IMR-90 (cell line): Measurements from ENCODE around the gene GNAI2. TPM values are rescaled to one million over a fixed set of nuclear protein-coding genes. Genes with fewer than 3 reads are reported as not detected.

Experiments used
- ATAC-seq: fragments of 200-7000 bp; cut with Tn5 transposase; 2 replicates; pipeline ENCODE4 v1.9.1; 2020; ENCODE audit warnings: low read depth, mild to moderate bottlenecking, moderate library complexity
- BruUV-seq: library from RNA; stranded (reverse); fragments of 400-500 nt; replicated peaks from 2 replicates; lab custom pipeline; 2021; lab: Mats Ljungman, UMichigan
- CTCF ChIA-PET: fragments of 300-600 bp; formaldehyde crosslinking; extraction: SDS; loops from one replicate; lab custom pipeline; 2021; ENCODE audit warnings: antibody characterized with exemption; lab: Yijun Ruan, JAX
- POLR2A ChIA-PET: fragments of 300-600 bp; sonication (Branson Sonifier 250); formaldehyde crosslinking; loops from one replicate; lab custom pipeline; 2022; ENCODE audit warnings: antibody characterized with exemption; ENCODE audit not compliant: unreplicated experiment; lab: Charles Lee
- DNase-seq: peaks from one replicate; pipeline ENCODE4 v3.0.0; 2013
- H2AFZ ChIP-seq: replicated peaks from 2 replicates; pipeline ENCODE3; 2013; ENCODE audit warnings: low read length, mild to moderate bottlenecking; ENCODE audit not compliant: poor library complexity
- H2AK5ac ChIP-seq: 2 replicates; pipeline ENCODE4 v1.6.1; 2013; ENCODE audit warnings: low read depth, low read length, inconsistent platforms
- H2AK9ac ChIP-seq: replicated peaks from 2 replicates; pipeline ENCODE3; 2013; ENCODE audit warnings: mild to moderate bottlenecking, low read depth, low read length, moderate library complexity; ENCODE audit not compliant: poor library complexity
- H2BK120ac ChIP-seq: 2 replicates; pipeline ENCODE4 v1.6.1; 2013; ENCODE audit warnings: low read depth, low read length, inconsistent platforms
- H2BK15ac ChIP-seq: 3 replicates; pipeline ENCODE4 v1.6.1; 2013; ENCODE audit warnings: low read depth, low read length, inconsistent platforms
- H2BK20ac ChIP-seq: 2 replicates; pipeline ENCODE4 v1.6.1; 2013; ENCODE audit warnings: low read depth, mild to moderate bottlenecking, inconsistent platforms, low read length, moderate library complexity
- H2BK5ac ChIP-seq: 2 replicates; pipeline ENCODE4 v1.6.1; 2013; ENCODE audit warnings: mild to moderate bottlenecking, low read depth, low read length, inconsistent platforms; ENCODE audit not compliant: poor library complexity, severe bottlenecking
- H3K14ac ChIP-seq: replicated peaks from 2 replicates; pipeline ENCODE4 v1.6.1; 2013; ENCODE audit warnings: low read depth, low read length, inconsistent platforms
- H3K18ac ChIP-seq: 2 replicates; pipeline ENCODE4 v1.6.1; 2013; ENCODE audit warnings: low read depth, low read length, control low read depth
- H3K23ac ChIP-seq: 2 replicates; pipeline ENCODE4 v1.6.1; 2013; ENCODE audit warnings: low read depth, low read length, inconsistent platforms
- H3K27ac ChIP-seq: 2 replicates; pipeline ENCODE4 v1.5.1; 2013; ENCODE audit warnings: mild to moderate bottlenecking, control low read depth, low read length; ENCODE audit not compliant: insufficient read depth
- H3K27me3 ChIP-seq: 2 replicates; pipeline ENCODE4 v1.6.1; 2013; ENCODE audit warnings: low read length; ENCODE audit not compliant: control insufficient read depth, insufficient read depth
- H3K36me3 ChIP-seq: 2 replicates; pipeline ENCODE4 v1.6.1; 2013; ENCODE audit warnings: low read length, mixed read lengths; ENCODE audit not compliant: control insufficient read depth, insufficient read depth
- H3K4ac ChIP-seq: 2 replicates; pipeline ENCODE4 v1.6.1; 2013; ENCODE audit warnings: low read depth, low read length, inconsistent platforms
- H3K4me1 ChIP-seq: 2 replicates; pipeline ENCODE4 v1.6.1; 2013; ENCODE audit warnings: low read length, mixed read lengths; ENCODE audit not compliant: control insufficient read depth, insufficient read depth
- H3K4me2 ChIP-seq: 2 replicates; pipeline ENCODE4 v1.6.1; 2013; ENCODE audit warnings: low read depth, mild to moderate bottlenecking, control low read depth, low read length, moderate library complexity
- H3K4me3 ChIP-seq: 2 replicates; pipeline ENCODE4 v1.5.1; 2013; ENCODE audit warnings: low read depth, mild to moderate bottlenecking, control low read depth, low read length, moderate library complexity; ENCODE audit not compliant: insufficient read depth
- H3K56ac ChIP-seq: 2 replicates; pipeline ENCODE4 v1.6.1; 2013; ENCODE audit warnings: low read length, inconsistent platforms; ENCODE audit not compliant: insufficient read depth; ENCODE audit errors: extremely low read depth
- H3K79me1 ChIP-seq, 2 experiments: 2 replicates each; pipeline ENCODE4 v1.6.1; 2013; ENCODE audit warnings: low read length in 2 of 2, inconsistent platforms in 1 of 2, low read depth in 1 of 2
- H3K9ac ChIP-seq: 2 replicates; pipeline ENCODE4 v1.6.1; 2013; ENCODE audit warnings: low read depth, low read length, control low read depth
- H3K9me1 ChIP-seq: 2 replicates; pipeline ENCODE4 v1.6.1; 2013; ENCODE audit warnings: low read length, inconsistent platforms; ENCODE audit not compliant: insufficient read depth
- H3K9me3 ChIP-seq: 2 replicates; pipeline ENCODE4 v1.6.1; 2013; ENCODE audit warnings: low read length; ENCODE audit not compliant: control insufficient read depth, insufficient read depth
- H4K20me1 ChIP-seq: 2 replicates; pipeline ENCODE4 v1.6.1; 2013; ENCODE audit warnings: low read length, inconsistent platforms; ENCODE audit not compliant: insufficient read depth
- H4K5ac ChIP-seq: 2 replicates; pipeline ENCODE4 v1.6.1; 2013; ENCODE audit warnings: mild to moderate bottlenecking, low read depth, low read length, control low read depth
- H4K8ac ChIP-seq, 2 experiments: 2 replicates each; pipeline ENCODE4 v1.6.1; 2013; ENCODE audit warnings: low read depth in 2 of 2, low read length in 2 of 2, control low read depth in 1 of 2, inconsistent platforms in 1 of 2
- H4K91ac ChIP-seq: 2 replicates; pipeline ENCODE4 v1.6.1; 2013; ENCODE audit warnings: low read depth, low read length, inconsistent platforms; ENCODE audit not compliant: insufficient read depth
- MAZ ChIP-seq: IDR thresholded peaks from 2 replicates; pipeline ENCODE4 v1.6.1; 2012; ENCODE audit warnings: low read depth, mild to moderate bottlenecking, low read length, improper control_type of control experiment, moderate library complexity, borderline replicate concordance
- RFX5 ChIP-seq: IDR thresholded peaks from 2 replicates; pipeline ENCODE4 v1.8.0; 2012; ENCODE audit warnings: low read depth, mild to moderate bottlenecking, low read length, moderate library complexity
- WGBS, 2 experiments: methylation state at CpG; one replicate each; pipeline versions ENCODE4 v1.1.5 to v1.1.7; 2013; ENCODE audit warnings: missing lambda C conversion rate in 2 of 2; ENCODE audit not compliant: insufficient read length in 1 of 2; ENCODE audit errors: extremely low coverage in 2 of 2; 5-methylcytosine and 5-hydroxymethylcytosine counted together
- dilution Hi-C: fragments of 300-500 bp; cut with HindIII; formaldehyde crosslinking; loops from one replicate; pipeline ENCODE4 v1.14.3; 2018; ENCODE audit warnings: low sequenced_read_pairs; ENCODE audit not compliant: unreplicated experiment
- in situ Hi-C: fragments of 300-500 bp; cut with MboI; formaldehyde crosslinking; loops from 3 replicates; pipeline ENCODE4 v1.14.3; 2019; ENCODE audit warnings: low sequenced_read_pairs, inconsistent platforms, mixed read lengths
- intact Hi-C: fragments of 100-400 bp; cut with micrococcal nuclease; formaldehyde crosslinking; loops from 2 replicates; pipeline ENCODE4 v1.10.0; 2022
- polyA plus RNA-seq, 3 experiments: library from polyadenylated mRNA; depleted of rRNA; stranded (reverse); fragments of >200 nt; gene quantifications; 2 replicates each; pipeline ENCODE4 v1.2.3, GENCODE V29; 2012; ENCODE audit warnings: low replicate concordance in 1 of 3
- total RNA-seq: library from RNA; depleted of rRNA; stranded (reverse); fragments of >200 nt; gene quantifications from 2 replicates; pipeline ENCODE4 v1.2.3, GENCODE V29; 2012
- TF ChIP-seq, protein P1 (sequence below): fragments of 150-350 bp; IDR thresholded peaks from 2 replicates; pipeline ENCODE4 v1.6.1; 2017; ENCODE audit warnings: mild to moderate bottlenecking, antibody characterized with exemption, low read length, low read depth

Gene GNAI2
- total and polyA plus RNA-seq, 2 of the 4 experiments (the other 2 are of a cell fraction), result 867 to 1,079 TPM

DNA sequence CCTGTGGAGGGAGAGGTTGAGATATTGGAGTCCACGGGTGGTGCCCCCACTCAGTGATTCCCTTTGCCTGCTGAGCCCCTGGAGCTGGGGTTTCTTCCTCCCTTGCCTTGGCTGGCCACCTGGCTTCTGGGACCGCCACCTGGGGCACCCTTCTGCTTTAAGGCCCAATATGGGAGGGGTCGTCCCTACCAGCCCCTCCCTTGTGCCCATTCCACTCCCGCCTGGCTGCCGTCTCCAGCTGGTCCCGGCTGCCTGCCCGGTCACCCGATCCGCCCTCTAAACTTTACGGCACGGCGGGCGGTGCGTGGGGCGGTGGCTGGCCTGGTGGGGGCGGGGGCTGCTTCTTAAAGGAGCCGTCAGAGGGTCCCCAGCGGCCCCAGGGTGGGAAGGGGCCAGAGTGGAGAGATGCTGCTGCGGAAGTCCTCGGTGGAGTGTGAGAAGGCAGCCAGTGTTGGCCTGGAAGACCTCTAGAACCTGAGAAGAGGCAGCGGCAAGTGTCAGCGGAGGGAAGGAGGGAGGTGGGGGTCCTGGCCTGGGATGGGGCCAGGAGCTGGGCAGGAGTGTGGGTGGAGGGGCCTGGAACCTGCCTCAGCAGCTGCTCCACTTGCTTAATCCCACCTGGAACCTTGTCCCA is 31.4 kb downstream of the GNAI2 start:
- TF ChIP-seq, protein P1, sequence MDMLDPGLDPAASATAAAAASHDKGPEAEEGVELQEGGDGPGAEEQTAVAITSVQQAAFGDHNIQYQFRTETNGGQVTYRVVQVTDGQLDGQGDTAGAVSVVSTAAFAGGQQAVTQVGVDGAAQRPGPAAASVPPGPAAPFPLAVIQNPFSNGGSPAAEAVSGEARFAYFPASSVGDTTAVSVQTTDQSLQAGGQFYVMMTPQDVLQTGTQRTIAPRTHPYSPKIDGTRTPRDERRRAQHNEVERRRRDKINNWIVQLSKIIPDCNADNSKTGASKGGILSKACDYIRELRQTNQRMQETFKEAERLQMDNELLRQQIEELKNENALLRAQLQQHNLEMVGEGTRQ, result no peak
- TF ChIP-seq MAZ (peak; percentile 26; the same call in 1 of the 2 replicates), RFX5 (no peak)
- ATAC-seq (peak; percentile 11; the same call in 1 of the 2 replicates), DNase-seq (no peak)
- peak overlapping the region; percentile 94 to 99 for H4K8ac ChIP-seq
- BruUV-seq, result no TSS peak
- no peaks in the 10 kb centered on the region for H3K9me3 ChIP-seq
- peak overlapping the region; percentile 66 for H3K9ac ChIP-seq
- POLR2A ChIA-PET, result interaction anchor here (0.6 kb wide), 1 partner anchor 1957 kb away, joined by 9 read pairs; no protein-coding TSS in a partner anchor
- H3K23ac ChIP-seq, result peak overlapping the region; percentile 76
- H4K20me1 ChIP-seq, result no peaks in the 10 kb centered on the region
- dilution Hi-C loops (no loop called here), intact Hi-C loops (no loop called here), in situ Hi-C loops (no loop called here)
- peak overlapping the region; percentile 83 for H2BK5ac ChIP-seq
- peak overlapping the region; percentile 97 for H2AK9ac ChIP-seq
- H3K27me3 ChIP-seq, result no peaks in the 10 kb centered on the region
- 0% methylated on average over 3 of the region's 22 CpGs; no CpG with 5 or more reads in 1 of the 2 experiments for WGBS, 2 experiments
- H2AK5ac ChIP-seq, result peak overlapping the region; percentile 100
- CTCF ChIA-PET, result interaction anchor here (1.6 kb wide), 1 partner anchor 40 kb away, joined by 5 read pairs; no protein-coding TSS in a partner anchor
- H3K9me1 ChIP-seq, result peaks cover 46% of the 10 kb centered on the region
- H3K4me1 ChIP-seq, result peaks cover 65% of the 10 kb centered on the region
- H3K27ac ChIP-seq, result peak overlapping the region; percentile 80
- H4K91ac ChIP-seq, result peak overlapping the region; percentile 99
- peak overlapping the region; percentile 53 for H3K4me3 ChIP-seq
- H4K5ac ChIP-seq, result peak overlapping the region; percentile 77
- H3K14ac ChIP-seq, result peak overlapping the region; percentile 98
- peak overlapping the region; percentile 90 for H2AFZ ChIP-seq
- H3K18ac ChIP-seq, result peak overlapping the region; percentile 45
- peak overlapping the region; percentile 97 for H2BK120ac ChIP-seq
- peak overlapping the region; percentile 97; the same call in 2 of the 3 replicates for H2BK15ac ChIP-seq
- H3K4ac ChIP-seq, result peak overlapping the region; percentile 100
- H3K79me1 ChIP-seq, result peaks cover 3 to 57% of the 10 kb centered on the region in 2 experiments; a peak in 3 of 4 replicates
- H3K4me2 ChIP-seq, result peak overlapping the region; percentile 70
- H3K56ac ChIP-seq, result peak overlapping the region; percentile 47; the same call in 1 of the 2 replicates
- H3K36me3 ChIP-seq, result peaks cover 2% of the 10 kb centered on the region; the same call in 1 of the 2 replicates
- H2BK20ac ChIP-seq, result peak overlapping the region; percentile 96
